ENCODE data around the gene GLIS1.

- TF ChIP-seq BHLHE40 (IDR thresholded peaks at IDR 0.05; ENCODE audit: borderline replicate concordance) (no peak), SP1 (IDR thresholded peaks at IDR 0.05) (no peak), FOXK2 (IDR thresholded peaks at IDR 0.05) (no peak), ZNF384 (IDR thresholded peaks at IDR 0.05) (no peak), LEF1 (IDR thresholded peaks at IDR 0.05; ENCODE audit: borderline replicate concordance) (no peak), ARNT (IDR thresholded peaks at IDR 0.05) (no peak), TARDBP (IDR thresholded peaks at IDR 0.05) (no peak), L3MBTL2 (conservative IDR thresholded peaks at IDR 0.05) (no peak), SUZ12 (IDR thresholded peaks at IDR 0.05) (no peak), ELF4 (IDR thresholded peaks at IDR 0.05) (no peak), FOXM1 (IDR thresholded peaks at IDR 0.05; ENCODE audit: borderline replicate concordance) (no peak)
Measured at GRCh38 chr1:53653200-53653575, 85.8 kb downstream of the GLIS1 start.
